ENCODE measurements around the gene C11orf24.
"Not testable (repeated sequence)": the region's sequence is repeated elsewhere in the genome, so short reads cannot be mapped to it uniquely, and the experiment has no call there.

The C11orf24 gene

DNA sequence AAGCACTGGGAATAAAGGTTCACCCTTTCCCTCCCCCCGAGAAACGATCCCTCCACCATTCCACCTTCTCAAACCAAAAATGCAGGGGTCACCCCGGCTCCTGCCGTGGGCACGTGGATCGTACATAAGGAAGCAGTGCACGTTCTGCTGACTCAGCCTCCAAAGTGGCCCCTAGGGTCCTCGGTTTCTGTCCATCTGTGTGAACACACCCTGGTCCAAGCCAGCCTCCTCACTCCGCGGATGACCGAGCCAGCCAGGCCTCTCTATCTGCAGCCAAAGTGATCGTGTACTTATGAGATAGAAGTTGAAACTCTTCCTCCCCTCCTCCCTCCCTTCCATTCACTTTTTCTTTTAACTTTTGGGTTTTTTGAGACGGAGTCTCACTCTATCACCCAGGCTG lies 16.2 kb downstream of the C11orf24 start:
- DNase-seq (ENCODE audit: low read depth in 2 of 2, low spot score in 1 of 2): no peak

DNA sequence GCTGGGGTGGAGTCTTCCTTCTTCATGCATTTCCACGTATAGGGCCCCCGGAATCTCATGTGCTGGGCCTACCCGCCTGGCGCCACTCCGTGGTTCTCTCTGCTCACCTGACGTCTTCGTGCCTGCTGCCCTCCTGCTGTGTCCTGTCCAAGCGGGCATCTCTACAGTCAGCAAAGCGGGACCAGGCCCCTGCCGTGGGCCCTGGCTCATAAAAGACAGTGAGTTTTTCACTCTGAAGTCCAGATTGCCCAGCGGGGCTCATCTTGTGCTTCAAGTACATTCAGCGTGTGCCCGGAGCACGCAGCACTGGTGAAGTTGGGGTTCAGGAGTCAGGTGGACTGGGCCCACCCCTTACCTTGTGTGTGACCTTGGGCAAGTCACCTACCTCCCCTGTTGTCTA lies 17.4 kb downstream of the C11orf24 start:
- no peak for DNase-seq (ENCODE audit: low read depth in 2 of 2, low spot score in 1 of 2)

GRCh38 chr11:68251765-68252164 lies 20.0 kb downstream of the C11orf24 start:
- DNase-seq (ENCODE audit: low read depth in 2 of 2, low spot score in 1 of 2): no peak

DNA sequence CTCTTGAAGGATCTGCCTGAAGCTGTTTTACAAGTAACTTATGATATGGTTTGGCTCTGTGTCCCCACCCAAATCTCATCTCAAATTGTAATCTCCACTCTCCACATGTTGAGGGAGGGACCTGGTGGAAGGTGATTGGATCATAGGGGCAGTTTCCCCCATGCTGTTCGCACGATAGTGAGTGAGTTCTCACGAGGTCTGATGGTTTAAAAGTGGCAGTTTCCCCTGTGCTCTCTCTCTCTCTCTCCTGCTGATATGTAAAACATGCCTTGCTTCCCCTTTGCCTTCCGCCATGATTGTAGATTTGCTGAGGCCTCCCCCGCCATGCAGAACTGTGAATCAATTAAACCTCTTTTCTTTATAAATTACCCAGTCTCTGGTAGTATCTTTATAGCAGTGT lies 26.9 kb downstream of the C11orf24 start:
- not testable (repeated sequence) for DNase-seq (ENCODE audit: low read depth in 2 of 2, low spot score in 1 of 2)

DNA sequence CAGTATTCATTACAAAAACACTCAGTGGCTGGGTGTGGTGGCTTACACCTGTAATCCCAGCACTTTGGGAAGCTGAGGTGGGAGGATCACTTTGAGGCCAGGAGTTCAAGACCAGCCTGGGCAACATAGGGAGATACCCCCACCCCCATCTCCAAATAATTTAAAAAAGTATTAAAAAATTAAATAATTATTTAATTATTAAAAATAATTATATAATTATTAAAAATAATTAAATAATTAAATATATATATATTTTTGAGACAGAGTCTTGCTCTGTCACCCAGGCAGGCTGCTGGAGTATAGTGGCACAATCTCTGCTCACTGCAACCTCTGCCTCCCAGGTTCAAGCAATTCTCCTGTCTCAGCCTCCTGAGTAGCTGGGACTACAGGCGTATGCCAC lies 27.9 kb downstream of the C11orf24 start:
- DNase-seq (ENCODE audit: low read depth in 2 of 2, low spot score in 1 of 2): not testable (repeated sequence)

GRCh38 chr11:68242616-68243015 lies 29.2 kb downstream of the C11orf24 start:
- no peak for DNase-seq (ENCODE audit: low read depth in 2 of 2, low spot score in 1 of 2)

- DNase-seq (ENCODE audit: low read depth in 2 of 2, low spot score in 1 of 2): no peak
Observed at GRCh38 chr11:68231621-68232020, 40.2 kb downstream of the C11orf24 start.

GRCh38 chr11:68229601-68230000 lies 42.2 kb downstream of the C11orf24 start:
- DNase-seq (ENCODE audit: low read depth in 2 of 2, low spot score in 1 of 2): no peak

- no peak for DNase-seq (ENCODE audit: low read depth in 2 of 2, low spot score in 1 of 2)
Observed at GRCh38 chr11:68226421-68226820, 45.4 kb downstream of the C11orf24 start.

DNA sequence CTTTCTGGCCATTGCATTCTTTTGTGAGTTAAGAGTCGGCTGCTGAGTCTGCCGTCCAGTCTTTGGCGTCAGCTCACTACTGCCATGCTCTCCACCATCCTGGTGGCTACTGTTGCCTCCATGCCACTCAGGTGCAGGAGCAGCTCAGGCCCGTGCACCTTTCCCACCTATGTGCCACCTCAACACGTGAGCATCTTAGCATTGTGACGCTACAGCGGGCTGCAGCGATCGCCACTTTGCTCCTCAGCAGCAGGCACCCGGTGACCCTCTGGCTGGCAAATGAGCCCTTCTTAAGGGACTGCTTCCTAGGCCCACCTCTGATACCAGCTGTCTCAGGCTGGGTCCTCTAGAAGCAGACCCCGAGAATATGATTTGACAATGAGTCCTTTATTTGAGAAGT lies 47.2 kb downstream of the C11orf24 start:
- DNase-seq (ENCODE audit: low read depth in 2 of 2, low spot score in 1 of 2): no peak

DNA sequence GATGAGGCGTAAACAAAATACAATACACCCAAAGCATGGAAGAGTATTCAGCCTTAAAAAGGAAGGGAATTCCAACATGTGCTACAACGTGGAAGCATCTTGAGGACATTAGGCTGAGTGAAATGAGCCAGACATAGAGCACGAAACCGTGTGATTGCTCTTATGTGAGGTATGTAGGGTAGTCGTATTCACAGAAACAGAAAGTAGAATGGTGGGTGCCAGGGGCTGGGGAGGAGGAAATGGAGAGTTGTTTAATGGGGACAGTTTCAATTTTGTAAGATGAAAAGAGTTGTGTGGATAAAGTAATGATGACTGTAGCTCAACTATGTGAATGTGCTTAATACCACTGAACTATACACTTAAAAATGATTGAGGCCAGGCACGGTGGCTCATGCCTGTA lies 48.5 kb downstream of the C11orf24 start:
- DNase-seq (ENCODE audit: low read depth in 2 of 2, low spot score in 1 of 2): no peak

DNA sequence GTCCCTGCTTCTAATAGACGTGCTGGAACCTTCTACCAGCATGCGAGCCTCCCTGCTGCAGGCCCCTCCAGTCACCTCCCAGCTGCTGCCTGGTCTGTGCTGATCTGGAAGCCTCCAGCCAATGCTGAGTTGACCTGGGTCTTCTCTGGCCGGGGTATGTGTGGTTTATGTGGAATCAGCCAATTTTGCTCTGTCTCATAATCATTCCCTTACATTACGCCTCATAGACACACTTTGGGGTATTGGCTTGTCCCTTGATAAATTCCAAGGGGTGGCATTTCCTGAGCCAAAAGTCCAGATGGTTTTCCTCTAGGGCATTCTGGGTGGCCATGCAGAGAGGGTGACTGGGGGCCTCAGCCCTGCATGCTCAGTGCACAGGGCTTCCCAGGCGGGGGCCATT lies 50.4 kb downstream of the C11orf24 start:
- DNase-seq (ENCODE audit: low read depth in 2 of 2, low spot score in 1 of 2): no peak

DNA sequence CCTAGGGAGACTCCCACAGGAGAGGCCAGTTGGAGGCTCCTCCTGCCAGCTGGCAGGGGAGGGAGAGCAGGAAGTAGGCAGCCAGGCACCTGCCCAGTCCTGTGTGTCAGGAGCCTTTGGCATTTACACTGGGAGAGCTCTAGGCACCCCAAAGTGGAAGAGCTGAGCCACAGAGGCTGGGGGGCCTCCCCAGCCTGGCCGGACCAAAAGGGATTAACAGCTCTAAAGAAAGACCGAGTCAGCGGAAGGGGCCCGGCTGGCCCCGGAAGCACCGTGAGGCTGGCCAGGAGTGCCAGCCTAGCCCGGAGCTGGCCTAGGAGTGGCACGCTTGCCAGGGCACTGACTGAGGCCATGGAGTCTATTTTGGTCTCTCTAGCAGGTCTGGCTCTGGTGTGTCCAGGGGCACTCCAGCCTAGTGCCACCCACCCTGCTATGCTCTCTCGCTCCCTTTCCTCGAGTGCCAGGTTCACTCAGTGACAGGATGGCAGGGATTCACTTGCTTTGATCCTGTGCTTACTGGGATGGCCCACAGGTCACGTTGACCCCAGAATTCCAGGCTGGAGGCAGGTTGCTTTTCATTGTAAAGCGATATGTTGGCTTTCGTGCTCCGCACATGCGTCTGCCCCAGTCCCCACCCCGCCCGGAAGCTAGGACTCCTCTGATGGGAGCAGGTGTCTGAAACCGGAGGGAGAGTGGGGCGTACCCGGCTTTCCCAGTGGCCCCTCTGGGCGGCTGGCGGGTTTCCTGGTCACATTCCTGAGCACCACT lies 55.4 kb downstream of the C11orf24 start:
- no peak for DNase-seq (ENCODE audit: low read depth in 2 of 2, low spot score in 1 of 2)

- no peak for DNase-seq (ENCODE audit: low read depth in 2 of 2, low spot score in 1 of 2)
Observed at GRCh38 chr11:68215524-68216170, 56.1 kb downstream of the C11orf24 start.

GRCh38 chr11:68215087-68215445 lies 56.7 kb downstream of the C11orf24 start:
- no peak for DNase-seq (ENCODE audit: low read depth in 2 of 2, low spot score in 1 of 2)

DNA sequence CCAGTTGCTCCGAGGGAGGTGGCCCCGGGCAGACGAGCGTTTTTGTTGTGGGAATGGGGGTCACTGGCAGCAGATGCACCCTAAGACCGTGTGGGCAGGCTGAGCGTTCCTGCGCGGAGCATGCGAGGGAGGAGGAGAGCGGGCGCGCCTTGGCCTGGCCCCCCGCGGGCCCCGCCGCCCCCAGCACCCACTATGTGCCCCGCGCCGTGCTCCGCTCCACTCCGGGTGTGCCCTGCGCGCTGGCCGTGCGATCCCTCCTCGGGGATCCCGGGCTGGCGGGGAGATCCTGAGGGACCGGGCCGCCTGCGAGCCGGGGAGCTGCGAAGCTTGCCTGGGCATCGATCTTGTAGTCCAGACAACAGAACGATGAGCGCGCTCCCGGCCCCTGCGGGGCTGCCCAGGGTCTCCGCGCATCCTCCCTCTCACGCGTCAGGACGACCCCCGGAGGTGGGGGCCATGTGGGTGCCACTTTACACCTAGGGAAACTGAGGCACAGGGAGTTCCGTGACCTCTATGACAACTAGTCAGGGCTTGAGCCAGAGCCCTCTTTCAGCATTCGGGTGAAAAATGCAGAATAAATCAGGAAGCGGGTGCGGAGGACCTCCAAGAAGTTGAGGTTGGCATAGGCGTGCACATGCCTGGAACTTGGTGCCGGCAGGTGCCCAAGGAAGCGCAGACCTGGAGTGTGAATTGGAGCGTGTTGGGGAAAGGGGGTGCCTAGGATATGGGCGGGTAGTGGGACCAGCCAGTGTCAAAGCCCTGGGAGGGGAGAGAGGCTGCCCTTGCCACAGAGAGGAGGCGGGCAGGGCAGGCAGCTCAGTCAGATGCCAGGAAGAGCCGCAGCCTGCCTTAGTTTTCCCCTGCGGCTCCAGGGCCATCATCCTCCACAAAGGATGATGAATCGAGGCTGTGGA lies 57.3 kb downstream of the C11orf24 start:
- no peak for DNase-seq (ENCODE audit: low read depth in 2 of 2, low spot score in 1 of 2)

GRCh38 chr11:68213555-68214172 lies 58.1 kb downstream of the C11orf24 start:
- peak; percentile 50 to 65 for DNase-seq (ENCODE audit: low read depth in 2 of 2, low spot score in 1 of 2)

DNA sequence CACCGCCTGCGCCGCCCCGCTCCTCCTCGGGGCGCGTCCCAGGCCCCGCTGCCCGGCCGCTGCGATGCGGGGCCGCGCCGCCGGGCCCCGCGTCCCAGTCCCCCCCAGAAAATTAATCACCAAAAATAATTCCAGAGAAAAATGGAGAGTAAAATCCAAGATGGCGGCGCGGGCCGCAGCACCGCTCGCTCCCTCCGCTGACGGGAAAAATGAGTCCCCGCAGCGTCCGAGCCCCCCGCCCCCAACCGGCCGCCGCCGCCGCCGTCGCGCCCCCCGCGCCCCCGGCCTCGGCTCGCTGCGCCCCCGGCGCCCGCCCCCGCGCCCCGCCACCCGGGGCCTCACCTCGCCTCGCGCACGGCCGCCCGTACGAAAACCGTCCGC lies 58.6 kb downstream of the C11orf24 start, which contains the start of gene KMT5B:
KMT5B (minus strand) TSS at position 162 of the 381 bp plus-strand sequence. CDS start 23,220 bp downstream, outside the sequence.
- peak; percentile 25 to 33 for DNase-seq (ENCODE audit: low read depth in 2 of 2, low spot score in 1 of 2)

DNA sequence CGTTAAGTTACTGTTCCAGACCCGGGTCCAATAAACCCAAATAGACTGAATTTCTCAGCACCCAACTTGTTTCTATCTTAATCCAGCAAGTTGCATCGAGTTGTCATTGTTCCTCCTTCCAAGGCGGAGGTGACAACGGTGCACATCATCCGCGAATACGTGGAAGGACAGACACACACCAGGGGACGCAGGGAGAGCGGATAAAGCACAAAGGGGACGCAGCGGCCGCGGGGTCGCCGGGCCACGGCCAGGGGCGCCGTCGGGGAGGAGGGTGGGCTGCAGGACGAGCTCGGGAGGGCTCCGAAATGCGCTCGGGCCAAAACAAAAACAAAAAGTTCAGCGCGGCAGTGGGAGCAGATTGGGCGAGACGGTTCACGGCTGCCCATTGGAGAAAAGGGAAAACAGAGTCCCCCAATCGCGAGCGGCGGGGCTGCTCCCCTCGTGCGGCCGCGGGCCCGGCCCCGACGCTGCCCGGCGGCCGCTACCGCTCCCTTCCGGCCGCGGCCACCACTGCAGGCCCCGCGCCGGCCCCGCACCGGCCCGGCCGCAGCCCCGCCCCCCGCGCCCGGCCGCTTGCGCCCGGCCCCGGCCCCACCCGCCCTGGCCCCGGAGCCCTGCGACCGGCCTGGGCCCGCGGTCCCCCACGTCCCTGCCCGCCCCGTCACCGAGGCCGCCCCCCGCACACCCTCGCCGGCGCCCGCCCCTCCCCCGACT lies 59.2 kb downstream of the C11orf24 start:
- DNase-seq (ENCODE audit: low read depth in 2 of 2, low spot score in 1 of 2): peak in 1 of 2 donors; percentile 30

DNA sequence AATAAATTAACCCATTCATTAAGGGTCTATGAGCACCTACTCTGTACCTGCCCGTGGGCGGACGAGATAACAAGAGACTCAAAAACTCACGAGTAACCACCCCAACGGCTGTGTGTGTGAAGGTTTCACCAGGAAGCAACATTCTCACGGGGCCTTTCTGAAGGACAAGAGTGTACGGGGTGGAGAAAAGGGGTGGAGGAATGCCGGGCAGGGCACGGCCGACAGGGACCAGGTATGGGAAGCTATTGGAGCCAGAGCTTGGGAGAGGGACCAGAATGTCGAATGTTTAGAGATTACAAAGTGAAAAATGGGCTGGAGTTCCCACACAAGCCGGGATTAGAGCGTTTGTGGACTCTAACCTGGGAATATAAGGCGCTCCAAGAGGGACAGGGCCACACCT lies 60.2 kb downstream of the C11orf24 start:
- no peak for DNase-seq (ENCODE audit: low read depth in 2 of 2, low spot score in 1 of 2)

Data from stimulated activated CD8-positive, alpha-beta memory T cell treated with anti-CD3 and anti-CD28 coated beads, Interleukin-4, amount 100 ng/mL, for 1 hour (primary cell).